ACC112 (cell line): Measurements from ENCODE around the gene N4BP2L2.
"Not testable (repeated sequence)": the region's sequence is repeated elsewhere in the genome, so short reads cannot be mapped to it uniquely, and the experiment has no call there.

ENCODE experiments used
- H2AFZ ChIP-seq: fragments of 200-600 bp; sonication (generic); one replicate; pipeline ENCODE4 v1.6.0; 2017; ENCODE audit warnings: antibody characterized with exemption, low read length; ENCODE audit not compliant: unreplicated experiment
- H3K27ac ChIP-seq: fragments of 200-600 bp; sonication (generic); 2 replicates; pipeline ENCODE4 v1.5.1; 2014; ENCODE audit warnings: low read depth, mild to moderate bottlenecking, antibody characterized with exemption, low read length, moderate library complexity
- H3K27me3 ChIP-seq: fragments of 200-600 bp; sonication (generic); 2 replicates; pipeline ENCODE4 v1.6.1; 2014; ENCODE audit warnings: mild to moderate bottlenecking, antibody characterized with exemption, low read length, moderate library complexity, mixed read lengths; ENCODE audit not compliant: insufficient read depth
- H3K36me3 ChIP-seq: fragments of 200-600 bp; sonication (generic); 2 replicates; pipeline ENCODE4 v1.6.1; 2016; ENCODE audit warnings: mild to moderate bottlenecking, antibody characterized with exemption, low read length, moderate library complexity, mixed read lengths; ENCODE audit not compliant: insufficient read depth
- H3K4me1 ChIP-seq: fragments of 200-600 bp; sonication (generic); one replicate; pipeline ENCODE4 v1.6.1; 2016; ENCODE audit warnings: low read length, mixed read lengths; ENCODE audit not compliant: insufficient read depth, unreplicated experiment, control insufficient read depth
- H3K4me3 ChIP-seq: fragments of 200-600 bp; sonication (generic); 2 replicates; pipeline ENCODE4 v1.5.1; 2014; ENCODE audit warnings: mild to moderate bottlenecking, low read depth, low read length
- H3K79me2 ChIP-seq: fragments of 200-600 bp; sonication (generic); one replicate; pipeline ENCODE4 v1.6.0; 2016; ENCODE audit warnings: low read length; ENCODE audit not compliant: control insufficient read depth, unreplicated experiment, insufficient read depth

The N4BP2L2 gene

DNA sequence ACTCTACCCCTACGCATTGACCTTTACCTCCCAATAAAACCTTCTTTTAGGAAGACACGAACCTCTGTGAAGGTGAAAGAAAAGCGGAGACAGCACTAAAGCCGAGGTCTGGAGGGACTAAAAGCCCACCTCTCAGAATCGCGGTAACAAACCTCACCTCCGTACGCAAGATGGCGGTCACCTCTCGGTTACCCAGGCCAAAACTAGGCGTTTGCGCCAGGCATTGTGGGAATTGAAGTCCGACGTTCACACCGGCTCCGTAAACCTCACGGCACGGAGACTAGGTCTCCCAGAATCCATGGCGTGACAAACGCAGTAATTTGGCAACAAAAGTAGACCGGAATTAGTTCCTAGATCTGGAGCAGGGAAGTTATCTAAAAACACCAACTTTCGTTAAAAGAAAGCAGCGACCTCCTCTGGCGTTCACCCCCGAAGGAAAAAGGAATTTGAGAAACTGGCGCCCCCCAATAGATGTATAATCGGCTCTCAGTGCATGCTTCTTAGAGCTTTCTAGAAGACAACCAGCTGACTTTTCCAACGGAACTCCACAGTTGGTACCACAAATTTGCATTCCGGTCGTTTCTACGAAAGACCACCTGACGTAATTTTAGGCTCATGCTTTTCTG is at the start of gene N4BP2L2:
N4BP2L2 (minus strand) TSS at position 175 of the 626 bp plus-strand sequence. CDS start 1,768 bp downstream, outside the sequence.
- Histone ChIP-seq H3K27ac (peak within 1 kb of the TSS; percentile 85), H3K4me3 (peak within 1 kb of the TSS; percentile 94), H3K36me3 (peaks cover 27% of the 10 kb centered on the region), H2AFZ (peak within 1 kb of the TSS; percentile 92), H3K79me2 (peaks cover 45% of the 10 kb centered on the region), H3K27me3 (no peaks in the 10 kb centered on the region), H3K4me1 (peaks cover 18% of the 10 kb centered on the region)

DNA sequence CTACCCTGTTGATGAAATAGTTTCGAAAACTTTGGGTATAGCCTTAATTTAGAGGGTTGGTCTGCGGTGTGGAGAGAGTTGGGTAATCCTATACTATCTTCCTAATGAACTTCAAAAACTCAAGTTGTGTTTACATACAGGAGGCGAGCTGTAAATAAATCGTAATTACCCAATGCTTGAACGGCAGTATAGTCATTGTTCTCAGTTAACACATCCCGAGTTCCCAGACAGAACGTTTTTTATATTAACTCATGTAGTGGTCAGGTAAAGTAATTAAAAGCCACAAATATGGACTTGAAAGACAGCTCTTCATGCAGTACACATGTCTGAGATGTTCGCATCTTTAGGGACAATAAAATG is 49.2 kb upstream of the N4BP2L2 start:
- peak overlapping the region; percentile 91 for H2AFZ ChIP-seq
- H3K4me3 ChIP-seq, result peak overlapping the region; percentile 97
- H3K4me1 ChIP-seq, result peaks cover 27% of the 10 kb centered on the region
- peaks cover 57% of the 10 kb centered on the region for H3K79me2 ChIP-seq
- H3K27ac ChIP-seq, result peak overlapping the region; percentile 68
- H3K27me3 ChIP-seq, result no peaks in the 10 kb centered on the region
- no peaks in the 10 kb centered on the region for H3K36me3 ChIP-seq

DNA sequence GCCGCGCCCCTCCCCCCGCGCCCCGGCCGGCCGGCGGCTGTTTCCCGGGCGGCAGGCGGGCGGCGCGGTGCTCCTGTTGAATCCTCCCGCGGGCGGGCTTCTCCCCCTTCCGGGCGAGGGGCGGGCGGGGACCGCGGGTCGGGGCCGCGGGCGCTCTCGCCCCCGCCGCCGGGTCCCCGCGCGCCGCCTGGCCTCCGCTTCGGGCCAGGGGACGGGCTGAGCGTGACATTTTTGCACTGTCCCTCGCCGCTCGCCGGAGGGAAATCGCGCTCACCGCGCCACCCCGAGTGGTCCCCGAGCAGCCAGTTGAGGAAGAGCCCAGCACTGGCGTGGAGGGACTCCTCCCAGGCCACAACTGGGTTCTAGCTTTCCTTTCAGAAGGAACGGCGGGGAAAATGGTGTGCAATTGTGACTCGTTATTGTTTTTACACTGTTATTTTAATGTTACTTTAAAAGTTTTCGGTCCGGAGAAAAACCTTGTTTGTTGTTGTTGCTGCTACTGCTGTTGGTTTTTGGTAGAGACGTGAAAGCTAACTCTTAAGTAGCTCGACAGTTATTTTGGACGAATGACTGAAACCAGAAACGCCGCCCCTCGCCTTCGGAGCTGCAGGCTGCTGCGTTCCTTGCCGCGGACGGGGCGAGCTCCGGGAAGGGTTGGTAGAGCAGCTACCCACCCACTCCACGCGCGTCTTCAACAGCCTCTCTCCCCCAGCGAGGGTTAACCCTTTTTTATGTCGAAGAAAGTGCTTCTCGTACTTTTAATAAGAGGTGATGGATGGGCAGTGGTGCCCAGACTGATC is 48.6 kb upstream of the N4BP2L2 start:
- no peaks in the 10 kb centered on the region for H3K27me3 ChIP-seq
- H3K27ac ChIP-seq, result peak overlapping the region; percentile 68
- H3K4me1 ChIP-seq, result peaks cover 27% of the 10 kb centered on the region
- H3K4me3 ChIP-seq, result peak overlapping the region; percentile 97
- H3K79me2 ChIP-seq, result peaks cover 51% of the 10 kb centered on the region
- H3K36me3 ChIP-seq, result no peaks in the 10 kb centered on the region
- H2AFZ ChIP-seq, result peak overlapping the region; percentile 91

DNA sequence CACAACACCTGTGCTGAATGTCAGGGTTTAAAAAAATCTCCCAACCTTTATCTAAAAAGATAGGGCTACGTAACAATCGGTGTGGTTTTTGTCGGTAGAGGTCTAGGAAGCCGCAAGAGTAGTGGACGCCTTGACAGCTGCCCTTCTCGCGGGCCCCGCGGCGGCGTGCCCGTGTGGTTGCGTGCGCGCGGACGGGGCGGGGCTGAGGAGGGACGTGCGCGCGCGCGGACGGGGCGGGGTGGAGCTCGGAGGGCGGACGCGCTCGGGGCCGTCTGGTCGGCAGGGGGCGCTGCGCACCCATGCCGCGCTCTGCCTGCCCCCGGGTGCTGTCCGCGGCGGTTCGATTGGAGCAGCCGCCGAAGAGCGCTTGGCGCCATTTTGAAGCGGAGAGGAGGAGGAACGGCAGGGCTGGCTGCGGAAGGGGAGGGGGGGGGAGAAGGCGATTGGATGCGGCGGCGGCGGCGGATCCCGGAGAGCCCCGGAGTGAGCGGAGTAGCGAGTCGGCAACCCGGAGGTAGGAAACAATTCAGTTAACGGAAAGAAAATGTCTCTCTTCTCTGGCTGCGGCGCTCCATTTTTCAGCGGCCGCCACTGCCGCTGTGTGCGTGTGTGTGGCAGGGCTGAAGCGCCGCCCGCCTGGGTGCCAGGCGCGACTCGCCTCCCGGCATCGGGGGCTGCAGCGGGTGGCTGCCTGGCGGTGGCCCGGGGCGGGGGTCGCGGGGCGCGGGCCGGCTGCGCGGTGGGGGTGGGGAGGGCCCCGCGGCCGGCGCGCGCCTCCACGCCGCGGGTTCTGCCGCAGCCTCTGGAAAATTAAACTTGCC is 47.7 kb upstream of the N4BP2L2 start, which contains the start of gene PDS5B:
PDS5B (plus strand) TSS at position 373 of the 821 bp plus-strand sequence. CDS start 62,321 bp downstream, outside the sequence.
- H3K79me2 ChIP-seq, result peaks cover 42% of the 10 kb centered on the region
- H3K27me3 ChIP-seq, result no peaks in the 10 kb centered on the region
- H3K4me1 ChIP-seq, result peaks cover 27% of the 10 kb centered on the region
- peak within 1 kb of the TSS; percentile 91 for H2AFZ ChIP-seq
- H3K27ac ChIP-seq, result peak within 1 kb of the TSS; percentile 72
- no peaks in the 10 kb centered on the region for H3K36me3 ChIP-seq
- peak within 1 kb of the TSS; percentile 97 for H3K4me3 ChIP-seq

DNA sequence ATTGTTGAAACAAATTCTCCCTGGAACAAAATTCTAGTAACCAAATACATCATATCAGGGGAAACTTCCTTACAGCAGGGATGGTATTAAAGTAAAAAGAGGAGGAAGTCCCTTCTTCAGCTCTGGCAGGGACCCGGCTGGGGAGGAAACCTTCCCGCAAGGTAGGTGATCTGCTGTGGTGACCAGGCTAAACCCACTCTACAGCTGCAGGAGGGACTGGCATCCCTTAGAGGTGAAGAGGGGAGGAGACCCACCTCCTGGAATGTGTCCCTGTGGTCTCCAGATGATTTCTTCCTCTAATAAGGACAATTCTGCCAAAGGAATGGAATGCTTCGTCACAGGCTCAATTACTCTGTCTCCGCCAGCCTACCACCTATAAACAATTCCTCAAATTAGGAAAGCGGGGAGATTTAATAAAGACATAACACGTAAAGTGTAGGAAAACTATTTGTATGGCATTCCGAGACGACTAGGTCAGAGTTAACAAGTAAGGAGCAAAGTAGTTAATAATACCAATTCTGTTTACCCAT is 47.0 kb upstream of the N4BP2L2 start:
- H3K36me3 ChIP-seq, result no peaks in the 10 kb centered on the region
- H3K27ac ChIP-seq, result no peak overlapping the region
- H3K27me3 ChIP-seq, result no peaks in the 10 kb centered on the region

DNA sequence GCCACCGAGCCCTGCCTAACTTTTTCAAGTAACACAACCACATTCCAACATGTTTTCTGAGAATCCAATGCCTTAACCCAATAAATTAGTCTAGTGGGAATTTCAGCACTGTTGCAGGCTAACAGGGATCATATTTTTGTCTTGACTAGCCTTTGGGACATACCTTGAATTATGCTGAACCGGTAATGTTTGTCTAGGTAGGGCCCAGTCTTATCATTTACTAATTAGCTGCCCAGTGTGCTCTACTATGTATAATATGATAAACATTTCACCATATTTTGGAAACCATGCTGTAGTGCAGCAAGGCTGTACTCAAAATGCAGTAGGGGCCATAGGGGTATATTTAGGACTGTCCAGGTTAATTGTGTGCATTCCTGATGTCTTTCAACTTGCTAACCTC is 44.4 kb upstream of the N4BP2L2 start:
- no peak overlapping the region for H3K27ac ChIP-seq
- H3K4me3 ChIP-seq, result no peak overlapping the region
- H3K79me2 ChIP-seq, result peaks cover 10% of the 10 kb centered on the region
- no peaks in the 10 kb centered on the region for H3K36me3 ChIP-seq
- H2AFZ ChIP-seq, result no peak overlapping the region
- peaks cover 6% of the 10 kb centered on the region for H3K4me1 ChIP-seq
- H3K27me3 ChIP-seq, result no peaks in the 10 kb centered on the region

More for the DNA sequence above, 47.0 kb upstream of the N4BP2L2 start:
- Histone ChIP-seq H3K79me2 (peaks cover 36% of the 10 kb centered on the region), H2AFZ (peak overlapping the region; percentile 88), H3K4me3 (peak overlapping the region; percentile 85), H3K4me1 (peaks cover 27% of the 10 kb centered on the region)

DNA sequence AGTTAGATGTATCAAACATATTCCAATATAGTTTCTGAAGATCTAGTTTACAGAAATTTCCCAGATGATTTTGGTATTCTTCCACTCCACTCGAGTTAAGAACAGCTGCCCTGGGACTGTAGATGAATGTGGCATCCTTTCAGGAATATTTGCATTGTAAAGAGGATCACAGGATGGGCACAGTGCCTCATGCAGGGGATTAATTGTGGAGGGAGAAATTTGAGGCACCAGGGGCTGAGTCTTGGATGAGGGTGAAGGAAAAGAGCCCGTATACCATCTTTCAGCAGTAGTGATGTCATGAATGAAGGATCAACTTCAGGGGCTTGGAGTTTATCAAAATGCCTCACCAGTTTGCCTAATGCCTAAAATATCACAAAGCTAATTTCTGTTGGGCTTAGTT is 43.7 kb upstream of the N4BP2L2 start:
- no peaks in the 10 kb centered on the region for H3K36me3 ChIP-seq
- no peak overlapping the region for H3K27ac ChIP-seq
- no peak overlapping the region for H3K4me3 ChIP-seq
- peaks cover 3% of the 10 kb centered on the region for H3K79me2 ChIP-seq
- no peaks in the 10 kb centered on the region for H3K27me3 ChIP-seq
- H2AFZ ChIP-seq, result no peak overlapping the region
- peaks cover 6% of the 10 kb centered on the region for H3K4me1 ChIP-seq

DNA sequence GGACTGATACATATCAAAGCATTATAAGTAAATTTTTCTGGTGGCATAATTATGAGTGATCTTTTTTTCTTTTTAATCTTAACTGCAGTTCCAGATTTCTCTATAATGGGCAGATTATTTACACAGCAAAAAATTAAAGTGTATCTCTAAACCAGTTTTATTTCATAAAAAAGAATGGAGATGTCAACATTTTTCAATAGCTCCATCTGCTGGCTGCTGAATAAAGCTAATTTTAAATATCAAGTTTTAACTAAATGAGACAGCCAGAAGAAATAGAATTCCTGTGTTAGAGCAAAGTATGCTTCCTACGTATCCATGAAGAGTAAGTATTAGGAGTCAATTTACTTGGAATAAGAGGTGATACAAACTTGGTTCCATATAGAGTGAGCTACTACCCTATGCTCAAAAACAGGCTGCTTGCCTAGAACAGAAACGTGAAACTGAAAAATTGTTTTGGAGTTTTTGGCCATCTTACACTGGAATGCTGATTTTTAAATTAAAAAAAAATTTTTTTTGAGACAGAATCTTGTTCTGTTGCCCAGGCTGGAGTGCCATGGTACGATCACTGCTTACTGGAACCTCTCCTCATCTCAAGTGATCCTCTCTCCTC is 42.7 kb upstream of the N4BP2L2 start:
- no peaks in the 10 kb centered on the region for H3K79me2 ChIP-seq
- no peak overlapping the region for H3K27ac ChIP-seq
- no peak overlapping the region for H2AFZ ChIP-seq
- H3K36me3 ChIP-seq, result no peaks in the 10 kb centered on the region
- peaks cover 6% of the 10 kb centered on the region for H3K4me1 ChIP-seq
- H3K27me3 ChIP-seq, result no peaks in the 10 kb centered on the region
- no peak overlapping the region for H3K4me3 ChIP-seq

DNA sequence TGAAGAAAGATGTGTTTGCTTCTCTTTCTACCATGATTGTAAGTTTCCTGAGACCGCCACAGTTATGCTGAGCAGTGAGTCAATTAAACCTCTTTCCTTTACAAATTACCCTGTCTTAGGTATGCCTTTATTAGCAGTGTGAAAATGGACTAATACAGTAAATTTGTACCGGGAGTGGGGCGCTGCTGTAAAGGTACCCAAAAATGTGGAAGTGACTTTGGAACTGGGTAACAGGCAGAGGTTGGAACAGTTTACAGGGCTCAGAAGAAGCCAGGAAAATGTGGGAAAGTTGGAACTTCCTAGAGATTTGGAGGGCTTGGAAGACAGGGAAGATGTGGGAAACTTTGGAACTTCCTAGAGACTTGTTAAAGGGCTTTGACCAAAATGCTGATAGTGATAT is 38.4 kb upstream of the N4BP2L2 start:
- Histone ChIP-seq H3K4me1 (no peaks in the 10 kb centered on the region), H3K27me3 (no peaks in the 10 kb centered on the region), H3K27ac (no peak overlapping the region), H3K79me2 (no peaks in the 10 kb centered on the region), H3K36me3 (no peaks in the 10 kb centered on the region), H2AFZ (no peak overlapping the region), H3K4me3 (no peak overlapping the region)

DNA sequence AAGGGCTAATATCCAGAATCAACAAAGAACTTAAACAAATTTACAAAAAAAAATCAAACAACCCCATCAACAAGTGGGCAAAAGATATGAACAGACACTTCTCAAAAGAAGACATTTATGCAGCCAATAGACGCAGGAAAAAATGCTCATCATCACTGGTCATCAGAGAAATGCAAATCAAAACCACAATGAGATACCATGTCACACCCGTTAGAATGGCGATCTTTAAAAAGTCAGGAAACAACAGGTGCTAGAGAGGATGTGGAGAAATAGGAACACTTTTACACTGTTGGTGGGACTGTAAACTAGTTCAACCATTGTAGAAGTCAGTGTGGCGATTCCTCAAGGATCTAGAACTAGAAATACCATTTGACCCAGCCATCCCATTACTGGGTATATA is 37.1 kb upstream of the N4BP2L2 start:
- not testable (repeated sequence) for H3K27me3 ChIP-seq, H3K4me1 ChIP-seq

More for the DNA sequence above, 37.1 kb upstream of the N4BP2L2 start:
- not testable (repeated sequence) for H3K4me3 ChIP-seq, H3K36me3 ChIP-seq, H3K27ac ChIP-seq, H2AFZ ChIP-seq, H3K79me2 ChIP-seq
